Breast epithelium (tissue), 3 donors: ENCODE data around the gene GCNT4.

Experiments
- CTCF ChIP-seq, 3 donors: fragments of 450-650 bp; IDR thresholded peaks; one replicate each; pipeline ENCODE4 v1.5.1; 2016 to 2017; ENCODE audit warnings: antibody characterized with exemption in 3 of 3, mild to moderate bottlenecking in 3 of 3, moderate library complexity in 3 of 3
- POLR2AphosphoS5 ChIP-seq, 3 donors: sonication (generic); formaldehyde crosslinking; IDR thresholded peaks; one replicate each; pipeline ENCODE4 v1.6.1; 2017; ENCODE audit warnings: antibody characterized with exemption in 3 of 3

- no peak for TF ChIP-seq CTCF (IDR thresholded peaks at IDR 0.05)
- no peak for TF ChIP-seq POLR2AphosphoS5 (IDR thresholded peaks at IDR 0.05)
Observed at GRCh38 chr5:75018805-75019587, 33.4 kb downstream of the GCNT4 start.
